HG03045 (cell line): ENCODE results near the gene RNF144A.

Experiments
- ATAC-seq: cut with Tn5 transposase; IDR thresholded peaks from one replicate; pipeline ENCODE4 v1.9.1; 2021; ENCODE audit warnings: mild to moderate bottlenecking, moderate library complexity; ENCODE audit not compliant: unreplicated experiment

RNF144A gene

GRCh38 chr2:7037340-7038333, 120.4 kb downstream of the RNF144A start:
- ATAC-seq: peak; percentile 79

- no peak for ATAC-seq
These were observed 123.3 kb downstream of the RNF144A start for GRCh38 chr2:7040547-7040946.

GRCh38 chr2:7041421-7041820, 124.2 kb downstream of the RNF144A start:
- ATAC-seq: no peak

- ATAC-seq: no peak
These were observed 126.5 kb downstream of the RNF144A start for GRCh38 chr2:7043690-7044089.

- ATAC-seq: peak; percentile 71
These were observed 127.3 kb downstream of the RNF144A start for GRCh38 chr2:7044253-7045250.

GRCh38 chr2:7045601-7046590, 128.7 kb downstream of the RNF144A start:
- ATAC-seq: no peak

- ATAC-seq: no peak
These were observed 130.4 kb downstream of the RNF144A start for GRCh38 chr2:7047661-7048060.

GRCh38 chr2:7048762-7049294, 131.6 kb downstream of the RNF144A start:
- ATAC-seq: no peak

- ATAC-seq: no peak
These were observed 135.2 kb downstream of the RNF144A start for GRCh38 chr2:7052404-7052803.

- no peak for ATAC-seq
These were observed 136.5 kb downstream of the RNF144A start for GRCh38 chr2:7053650-7054265.

- no peak for ATAC-seq
These were observed 140.7 kb downstream of the RNF144A start for GRCh38 chr2:7057865-7058400.

GRCh38 chr2:7060156-7060555, 142.9 kb downstream of the RNF144A start:
- ATAC-seq: no peak

- ATAC-seq: no peak
These were observed 143.6 kb downstream of the RNF144A start for GRCh38 chr2:7060631-7061449.

GRCh38 chr2:7061450-7061789, 144.2 kb downstream of the RNF144A start:
- ATAC-seq: no peak

GRCh38 chr2:7061921-7062320, 144.7 kb downstream of the RNF144A start:
- no peak for ATAC-seq

GRCh38 chr2:7063789-7064188, 146.6 kb downstream of the RNF144A start:
- ATAC-seq: no peak

GRCh38 chr2:7068457-7068856, 151.2 kb downstream of the RNF144A start:
- no peak for ATAC-seq

- no peak for ATAC-seq
These were observed 153.3 kb downstream of the RNF144A start for GRCh38 chr2:7070483-7070882.
